Fibroblast of the aortic adventitia (primary cell): ENCODE data around the gene SPTBN4. TPM values are rescaled to one million over a fixed set of nuclear protein-coding genes. Genes with fewer than 3 reads are reported as not detected.
"Not testable (repeated sequence)": the region's sequence is repeated elsewhere in the genome, so short reads cannot be mapped to it uniquely, and the experiment has no call there.

Experiments used
- DNase-seq: peaks from one replicate; pipeline ENCODE4 v3.0.0-alpha.2; 2010; ENCODE audit warnings: low read depth
- H3K4me3 ChIP-seq: 2 replicates; pipeline ENCODE4 v1.5.1; 2011; ENCODE audit warnings: low read depth, mild to moderate bottlenecking, control low read depth, low read length, moderate library complexity
- CTCF ChIP-seq: IDR thresholded peaks from 2 replicates; pipeline ENCODE4 v1.5.1; 2011; ENCODE audit warnings: mild to moderate bottlenecking, low read length, control low read depth, inconsistent platforms; ENCODE audit not compliant: insufficient read depth
- small RNA-seq: library from RNA; depleted of rRNA; stranded (forward); fragments of <200 nt; gene quantifications from one replicate; pipeline ENCODE3, GENCODE V24; 2012
- total RNA-seq: library from RNA; depleted of rRNA; stranded (reverse); fragments of >200 nt; gene quantifications from 2 replicates; pipeline ENCODE4 v1.2.3, GENCODE V29; 2012; ENCODE audit warnings: low replicate concordance

SPTBN4 gene
- total RNA-seq, 1 donor = 3.5 TPM

DNA sequence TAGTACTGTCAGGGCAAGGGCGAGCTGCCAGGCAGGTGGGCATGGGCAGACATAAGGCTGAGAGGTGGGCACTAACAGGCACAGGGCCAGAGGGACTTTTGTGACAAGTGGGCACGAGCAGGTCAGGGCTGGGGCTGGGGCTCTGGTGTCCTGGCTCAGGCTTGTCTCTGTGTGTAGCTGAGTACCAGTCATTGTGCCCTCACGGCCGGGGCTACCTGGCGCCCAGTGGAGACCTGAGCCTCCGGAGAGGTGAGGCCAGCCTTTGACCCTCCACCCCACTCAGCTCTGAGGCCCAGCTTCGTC lies 155.9 kb downstream of the SPTBN4 start:
- H3K4me3 ChIP-seq = no peak overlapping the region
- no peak for TF ChIP-seq CTCF
- no peak for DNase-seq

DNA sequence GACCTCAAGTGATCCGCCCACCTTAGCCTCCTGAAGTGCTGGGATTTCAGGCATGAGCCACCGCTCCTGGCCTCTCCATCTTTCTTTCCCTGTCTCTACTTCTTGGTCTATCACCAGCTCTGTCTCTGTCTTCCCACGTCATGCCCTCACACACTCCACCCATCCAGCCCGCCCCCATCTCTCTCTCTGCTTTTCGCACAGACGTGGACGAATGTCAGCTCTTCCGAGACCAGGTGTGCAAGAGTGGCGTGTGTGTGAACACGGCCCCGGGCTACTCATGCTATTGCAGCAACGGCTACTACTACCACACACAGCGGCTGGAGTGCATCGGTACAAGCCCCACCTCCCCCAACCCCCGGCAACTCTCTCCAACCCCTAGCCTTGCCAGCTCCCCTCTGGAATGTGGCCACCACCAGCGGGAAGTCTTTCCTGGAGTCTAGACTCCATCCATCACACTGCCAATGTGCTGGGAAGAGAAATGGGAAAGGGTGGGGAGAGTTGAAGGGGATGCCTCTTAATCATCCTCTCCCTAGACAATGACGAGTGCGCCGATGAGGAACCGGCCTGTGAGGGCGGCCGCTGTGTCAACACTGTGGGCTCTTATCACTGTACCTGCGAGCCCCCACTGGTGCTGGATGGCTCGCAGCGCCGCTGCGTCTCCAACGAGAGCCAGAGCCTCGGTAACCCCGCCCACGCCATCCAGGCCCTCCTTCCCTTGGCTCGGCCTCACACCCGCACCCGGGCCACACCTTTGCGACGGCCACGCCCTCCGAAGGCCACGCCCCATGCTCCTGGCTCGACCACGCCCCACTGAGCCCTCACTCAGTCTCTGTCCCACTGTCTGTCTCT lies 156.8 kb downstream of the SPTBN4 start:
- no peak overlapping the region for H3K4me3 ChIP-seq
- no peak for TF ChIP-seq CTCF
- DNase-seq = peak; percentile 88

DNA sequence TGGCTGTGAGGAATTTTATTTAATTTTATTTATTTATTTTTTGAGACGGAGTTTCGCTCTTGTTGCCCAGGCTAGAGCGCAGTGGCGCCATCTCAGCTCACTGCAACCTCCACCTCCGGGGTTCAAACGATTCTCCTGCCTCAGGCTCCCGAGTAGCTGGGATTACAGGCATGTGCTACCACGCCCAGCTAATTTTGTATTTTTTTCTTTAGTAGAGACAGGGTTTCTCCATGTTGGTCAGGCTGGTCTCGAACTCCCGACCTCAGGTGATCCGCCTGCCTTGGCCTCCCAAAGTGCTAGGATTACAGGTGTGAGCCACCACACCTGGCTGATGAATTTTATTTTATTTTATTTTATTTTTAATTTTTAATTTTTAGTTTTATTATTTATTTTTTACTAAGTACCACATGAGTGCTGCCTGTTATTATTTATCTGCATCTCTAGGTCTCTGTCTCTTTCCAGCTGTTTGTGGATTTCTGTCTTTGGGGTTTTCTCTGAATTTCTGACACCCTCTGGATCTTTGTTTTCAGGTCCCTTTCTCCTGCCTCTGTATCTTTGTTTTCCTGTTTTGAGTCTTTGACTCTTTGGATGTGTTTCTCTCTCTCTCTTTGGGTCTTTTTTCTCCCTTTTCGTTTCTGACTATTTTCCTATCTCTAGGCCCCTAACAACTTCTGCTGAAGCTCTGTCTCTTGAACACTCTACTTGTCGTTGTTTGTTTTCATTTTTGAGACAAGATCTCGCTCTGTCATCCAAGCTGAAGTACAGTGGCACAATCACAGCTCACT lies 157.8 kb downstream of the SPTBN4 start:
- not testable (repeated sequence) for H3K4me3 ChIP-seq, DNase-seq

- no peak for DNase-seq
- no peak for TF ChIP-seq CTCF
- H3K4me3 ChIP-seq = no peak overlapping the region
Observed at GRCh38 chr19:40625406-40626120, 158.8 kb downstream of the SPTBN4 start.

Small RNAs within 50 kb of the gene (small RNA-seq; reads per million reads assigned to genes)
- gene RF00017 = not detected

Other genes with a start within 250 kb of the SPTBN4 start
- gene TTC9B, start 248.6 kb upstream of the SPTBN4 start, total RNA-seq = not detected in 2 replicates
- gene CCNP, start 240.3 kb upstream of the SPTBN4 start, total RNA-seq = 0.33 TPM in 1 of 2 replicates, not detected in the other
- 124 and 132 TPM in 2 replicates for gene AKT2, start 181.7 kb upstream of the SPTBN4 start, total RNA-seq
- 1.2 and 9.1 TPM in 2 replicates for gene C19orf47, start 118.6 kb upstream of the SPTBN4 start, total RNA-seq
- gene PLD3, start 118.3 kb upstream of the SPTBN4 start, total RNA-seq = 179 and 252 TPM in 2 replicates
- gene HIPK4, start 76.8 kb upstream of the SPTBN4 start, total RNA-seq = 0.18 TPM in 1 of 2 replicates, not detected in the other
- gene PRX, start 53.6 kb upstream of the SPTBN4 start, total RNA-seq = 2.0 and 10.2 TPM in 2 replicates
- 13.8 and 18.2 TPM in 2 replicates for gene SERTAD1, start 41.0 kb upstream of the SPTBN4 start, total RNA-seq
- gene SERTAD3, start 22.7 kb upstream of the SPTBN4 start, total RNA-seq = 6.2 and 24.4 TPM in 2 replicates
- gene BLVRB, start 1.3 kb upstream of the SPTBN4 start, total RNA-seq = 71.5 and 77.2 TPM in 2 replicates
- 5.7 and 24.9 TPM in 2 replicates for gene SHKBP1, start 109.9 kb downstream of the SPTBN4 start, total RNA-seq
- gene LTBP4, start 134.4 kb downstream of the SPTBN4 start, total RNA-seq = 31.5 and 38.9 TPM in 2 replicates
- 51.4 and 251 TPM in 2 replicates for gene NUMBL, start 223.7 kb downstream of the SPTBN4 start, total RNA-seq
- gene COQ8B, start 249.9 kb downstream of the SPTBN4 start, total RNA-seq = 19.5 and 29.5 TPM in 2 replicates